Cardiac septum (tissue), 1 donor: ENCODE data around the gene SLC35E1. TPM values are rescaled to one million over a fixed set of nuclear protein-coding genes. Genes with fewer than 3 reads are reported as not detected.

Source experiments
- DNase-seq: peaks from one replicate; pipeline ENCODE4 v3.0.0-alpha.2; 2020; ENCODE audit warnings: low spot score
- intact Hi-C: fragments of 100-400 bp; cut with DNase I; formaldehyde crosslinking; loops from one replicate; pipeline ENCODE4 v1.14.0; 2022
- total RNA-seq: library from RNA; stranded (reverse); fragmentation: NEBNext Ultra II Directional; extraction: Animal tissue kit (Norgen Biotek cat#: 25700); gene quantifications from one replicate; pipeline ENCODE4 v1.2.1, GENCODE V29; 2021
- donor health status: DM: no; HTN: no; CAD: no.

SLC35E1 gene
- total RNA-seq, 1 donor from 2014 or later = 26.7 TPM

GRCh38 chr19:16599655-16600346 is 27.6 kb upstream of the SLC35E1 start:
- intact Hi-C loops = no loop called here
- no peak for DNase-seq

GRCh38 chr19:16598848-16599247 is 26.6 kb upstream of the SLC35E1 start:
- DNase-seq = no peak
- intact Hi-C loops = no loop called here

GRCh38 chr19:16596399-16596798 is 24.2 kb upstream of the SLC35E1 start:
- intact Hi-C loops = no loop called here
- no peak for DNase-seq

- intact Hi-C loops = no loop called here
- DNase-seq = no peak
Measured at GRCh38 chr19:16595097-16595496, 22.9 kb upstream of the SLC35E1 start.

- intact Hi-C loops = no loop called here
- no peak for DNase-seq
Measured at GRCh38 chr19:16594681-16595091, 22.5 kb upstream of the SLC35E1 start.

- intact Hi-C loops = no loop called here
- DNase-seq = no peak
Measured at GRCh38 chr19:16594131-16594586, 21.9 kb upstream of the SLC35E1 start.

- intact Hi-C loops = no loop called here
- no peak for DNase-seq
Measured at GRCh38 chr19:16593181-16593580, 21.0 kb upstream of the SLC35E1 start.

GRCh38 chr19:16591803-16592556 is 19.8 kb upstream of the SLC35E1 start:
- intact Hi-C loops = no loop called here
- no peak for DNase-seq

GRCh38 chr19:16590876-16591802 is 18.9 kb upstream of the SLC35E1 start:
- DNase-seq = no peak
- intact Hi-C loops = no loop called here

GRCh38 chr19:16589917-16590316 is 17.7 kb upstream of the SLC35E1 start:
- intact Hi-C loops = loop anchor here (5.0 kb wide), 1 partner anchor 37 kb away; the partner anchor contains the start of gene MED26
- DNase-seq = no peak

GRCh38 chr19:16588824-16589577 is 16.8 kb upstream of the SLC35E1 start:
- intact Hi-C loops = loop anchor here (5.0 kb wide), 1 partner anchor 38 kb away; the partner anchor contains the start of gene MED26
- DNase-seq = no peak

GRCh38 chr19:16587833-16588823 is 15.9 kb upstream of the SLC35E1 start:
- intact Hi-C loops = loop anchor here (5.0 kb wide), 1 partner anchor 39 kb away; the partner anchor contains the start of gene MED26

GRCh38 chr19:16586991-16587832 is 15.0 kb upstream of the SLC35E1 start:
- intact Hi-C loops = loop anchor here (5.0 kb wide), 1 partner anchor 40 kb away; the partner anchor contains the start of gene MED26
- DNase-seq = no peak

More at GRCh38 chr19:16587833-16588823, 15.9 kb upstream of the SLC35E1 start:
- peak; percentile 87 for DNase-seq

GRCh38 chr19:16586477-16586871 is 14.3 kb upstream of the SLC35E1 start:
- DNase-seq = no peak
- intact Hi-C loops = loop anchor here (5.0 kb wide), 1 partner anchor 41 kb away; the partner anchor contains the start of gene MED26

- DNase-seq = no peak
- intact Hi-C loops = loop anchor here (5.0 kb wide), 1 partner anchor 41 kb away; the partner anchor contains the start of gene MED26
Measured at GRCh38 chr19:16585808-16586476, 13.7 kb upstream of the SLC35E1 start.
